Measurements from ENCODE around the gene HSPBP1. TPM values are rescaled to one million over a fixed set of nuclear protein-coding genes. Genes with fewer than 3 reads are reported as not detected.

HSPBP1 gene
- total RNA-seq, 1 experiment from 2014 or later = 122 TPM

GRCh38 chr19:55302318-55302703, 22.4 kb upstream of the HSPBP1 start:
- H3K79me2 ChIP-seq (ENCODE audit: low read length) = no peaks in the 10 kb centered on the region
- H2AFZ ChIP-seq (ENCODE audit: low read length) = peak overlapping the region; percentile 89
- ATAC-seq (no peak), DNase-seq (no peak)
- H3K4me1 ChIP-seq (ENCODE audit: insufficient read depth, low read length) = peaks cover 7% of the 10 kb centered on the region; the same call in 1 of the 2 replicates
- H3K27me3 ChIP-seq (ENCODE audit: low read length) = no peaks in the 10 kb centered on the region
- no peak for TF ChIP-seq CTCF (conservative IDR thresholded peaks at IDR 0.05; ENCODE audit: low read depth, low read length)
- no peak for TF ChIP-seq EZH2phosphoT487 (IDR thresholded peaks at IDR 0.05; ENCODE audit: borderline replicate concordance, low read length)
- no peak for TF ChIP-seq EZH2 (IDR thresholded peaks at IDR 0.05; ENCODE audit: low read length, unreplicated experiment)
- no peak overlapping the region for H3K27ac ChIP-seq (ENCODE audit: low read length)
- H3K36me3 ChIP-seq (ENCODE audit: low read depth, low read length) = no peaks in the 10 kb centered on the region
- BruUV-seq (replicated peaks) = no TSS peak
- H3K9me2 ChIP-seq (replicated peaks; ENCODE audit: low read length) = no peaks in the 10 kb centered on the region
- H3K4me2 ChIP-seq (ENCODE audit: low read length) = peak overlapping the region; percentile 82
- ChIA-PET CTCF (interaction anchor here (0.7 kb wide), 1 partner anchor 37 kb away, joined by 5 read pairs; the partner anchor contains the start of gene KMT5C), POLR2A (ENCODE audit: unreplicated experiment) (no interaction called here)
- H4K20me1 ChIP-seq (ENCODE audit: low read length) = no peaks in the 10 kb centered on the region
- H3K4me3 ChIP-seq (ENCODE audit: low read length) = peak overlapping the region; percentile 57; the same call in 1 of the 2 replicates
- no peaks in the 10 kb centered on the region for H3K9me3 ChIP-seq (ENCODE audit: low read length)
- intact Hi-C loops (cut with micrococcal nuclease) = loop anchor here (1.0 to 5.0 kb wide), 3 partner anchors 24 to 70 kb away; partner anchors contain the start of genes IL11 and KMT5C
- H3F3A ChIP-seq (ENCODE audit: low read length, unreplicated experiment) = no peaks in the 10 kb centered on the region
- H3K9ac ChIP-seq (ENCODE audit: low read length) = no peak overlapping the region

- Histone ChIP-seq H4K20me1 (ENCODE audit: low read length) (no peaks in the 10 kb centered on the region), H3K4me2 (ENCODE audit: low read length) (peak overlapping the region; percentile 82), H3K4me1 (ENCODE audit: insufficient read depth, low read length) (peaks cover 7% of the 10 kb centered on the region; the same call in 1 of the 2 replicates), H3K9me3 (ENCODE audit: low read length) (no peaks in the 10 kb centered on the region), H3K27ac (ENCODE audit: low read length) (no peak overlapping the region), H2AFZ (ENCODE audit: low read length) (peak overlapping the region; percentile 89), H3K27me3 (ENCODE audit: low read length) (no peaks in the 10 kb centered on the region), H3K9ac (ENCODE audit: low read length) (peak overlapping the region; percentile 41), H3F3A (ENCODE audit: low read length, unreplicated experiment) (no peaks in the 10 kb centered on the region), H3K4me3 (ENCODE audit: low read length) (peak overlapping the region; percentile 57), H3K9me2 (replicated peaks; ENCODE audit: low read length) (no peaks in the 10 kb centered on the region), H3K79me2 (ENCODE audit: low read length) (no peaks in the 10 kb centered on the region), H3K36me3 (ENCODE audit: low read depth, low read length) (no peaks in the 10 kb centered on the region)
- TF ChIP-seq CTCF (conservative IDR thresholded peaks at IDR 0.05; ENCODE audit: low read depth, low read length) (peak; percentile 97), EZH2 (IDR thresholded peaks at IDR 0.05; ENCODE audit: low read length, unreplicated experiment) (no peak)
- ChIA-PET POLR2A (ENCODE audit: unreplicated experiment) (no interaction called here), CTCF (interaction anchor here (0.5 to 1.3 kb wide), 5 partner anchors 37 to 99 kb away, joined by 3 to 5 read pairs (median 4); partner anchors contain the start of gene KMT5C)
- ATAC-seq (peak; percentile 87), DNase-seq (peak; percentile 91)
- intact Hi-C loops (cut with micrococcal nuclease) = loop anchor here (1.0 to 5.0 kb wide), 3 partner anchors 25 to 71 kb away; partner anchors contain the start of genes IL11 and KMT5C
- BruUV-seq (replicated peaks) = TSS peak; percentile 74
Observed at GRCh38 chr19:55301459-55302317, 21.8 kb upstream of the HSPBP1 start.

Data from PC-3 (cell line).